HG03095 (cell line): Measurements from ENCODE around the gene C3orf38.
A peak's percentile ranks its signal among the peaks of the same experiment; 100 is the strongest.
"Not testable (repeated sequence)": the region's sequence is repeated elsewhere in the genome, so short reads cannot be mapped to it uniquely, and the experiment has no call there.

Experiments used
- ATAC-seq: cut with Tn5 transposase; IDR thresholded peaks from one replicate; pipeline ENCODE4 v1.9.1; 2021; ENCODE audit warnings: moderate library complexity; ENCODE audit not compliant: unreplicated experiment

C3orf38 gene

GRCh38 chr3:88151358-88151757, 1.6 kb downstream of the C3orf38 start:
- no peak for ATAC-seq

- ATAC-seq = no peak
These were observed 3.1 kb downstream of the C3orf38 start for GRCh38 chr3:88152841-88153240.

DNA sequence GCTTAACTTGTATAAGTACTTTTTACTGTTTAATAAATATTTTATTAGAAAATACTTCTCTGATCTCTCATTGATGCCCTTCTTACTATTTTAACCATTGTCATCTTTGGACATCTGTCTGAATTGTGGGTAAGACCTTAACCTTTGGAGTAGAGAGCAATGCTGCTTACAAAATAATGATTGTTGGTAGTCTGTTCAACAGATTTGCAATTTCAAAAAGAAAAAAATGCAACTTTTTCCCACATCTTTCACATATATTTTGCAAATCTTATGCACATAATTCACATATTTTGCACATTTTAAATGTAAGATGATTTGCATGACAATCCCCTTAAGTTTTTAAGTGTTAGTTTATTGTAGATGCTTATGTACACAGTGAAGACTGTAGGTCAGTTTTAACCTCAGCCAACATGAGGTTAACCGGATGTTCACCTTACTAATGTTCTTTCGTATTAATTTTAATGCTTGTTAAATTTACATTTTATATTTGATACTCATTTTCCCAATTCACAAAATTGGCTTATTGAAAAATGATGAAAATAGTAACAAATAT, 16.7 kb downstream of the C3orf38 start:
- no peak for ATAC-seq

DNA sequence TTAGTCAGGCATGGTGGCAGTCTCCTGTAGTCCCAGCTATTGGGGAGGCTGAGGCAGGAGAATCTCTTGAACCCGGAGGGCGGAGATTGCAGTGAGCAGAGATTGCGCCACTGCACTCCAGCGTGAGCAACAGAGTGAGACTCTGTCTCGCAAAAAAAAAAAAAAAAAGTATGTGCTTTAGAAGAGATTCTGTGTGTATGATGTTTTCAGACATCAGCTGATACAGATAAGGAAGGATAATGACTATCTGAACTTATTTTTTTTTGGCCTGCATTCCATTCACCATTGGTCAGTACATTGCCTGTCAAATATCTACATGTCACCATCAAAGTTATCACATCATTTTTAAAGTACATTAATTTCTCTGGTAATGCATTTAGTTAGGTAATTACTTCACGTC, 17.4 kb downstream of the C3orf38 start:
- ATAC-seq = no peak

GRCh38 chr3:88167704-88168103, 17.9 kb downstream of the C3orf38 start:
- no peak for ATAC-seq

- ATAC-seq = no peak
These were observed 18.4 kb downstream of the C3orf38 start for GRCh38 chr3:88168171-88168570.

- peak; percentile 89 for ATAC-seq
These were observed 30.7 kb downstream of the C3orf38 start for GRCh38 chr3:88180398-88180999.

GRCh38 chr3:88182165-88182918, 32.6 kb downstream of the C3orf38 start:
- not testable (repeated sequence) for ATAC-seq

- ATAC-seq = no peak
These were observed 38.7 kb downstream of the C3orf38 start for GRCh38 chr3:88188436-88188835.

GRCh38 chr3:88189361-88189810, 39.6 kb downstream of the C3orf38 start:
- ATAC-seq = peak; percentile 95

DNA sequence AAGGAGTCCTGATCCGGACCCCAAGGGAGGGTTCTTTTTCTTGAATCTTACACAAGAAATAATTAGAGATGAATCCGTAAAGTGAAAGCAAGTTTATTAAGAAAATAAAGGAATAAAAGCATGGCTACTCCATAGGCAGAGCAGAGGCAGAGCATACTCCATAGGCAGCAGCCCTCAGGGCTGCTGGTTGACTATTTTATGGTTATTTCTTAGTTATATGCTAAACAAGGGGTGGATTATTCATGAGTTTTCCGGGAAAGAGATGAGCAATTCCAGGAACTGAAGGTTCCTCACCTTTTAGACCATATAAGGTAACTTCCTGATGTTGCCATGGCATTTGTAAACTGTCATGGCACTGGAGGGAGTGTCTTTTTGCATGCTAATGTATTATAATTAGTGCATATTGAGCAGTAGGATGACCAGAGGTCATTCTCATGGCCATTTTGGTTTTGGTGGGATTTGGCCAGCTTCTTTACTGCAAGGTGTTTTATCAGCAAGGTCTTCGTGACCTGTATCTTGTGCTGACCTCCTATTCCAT, 42.2 kb downstream of the C3orf38 start:
- no peak for ATAC-seq

GRCh38 chr3:88192631-88193030, 42.9 kb downstream of the C3orf38 start:
- no peak for ATAC-seq

DNA sequence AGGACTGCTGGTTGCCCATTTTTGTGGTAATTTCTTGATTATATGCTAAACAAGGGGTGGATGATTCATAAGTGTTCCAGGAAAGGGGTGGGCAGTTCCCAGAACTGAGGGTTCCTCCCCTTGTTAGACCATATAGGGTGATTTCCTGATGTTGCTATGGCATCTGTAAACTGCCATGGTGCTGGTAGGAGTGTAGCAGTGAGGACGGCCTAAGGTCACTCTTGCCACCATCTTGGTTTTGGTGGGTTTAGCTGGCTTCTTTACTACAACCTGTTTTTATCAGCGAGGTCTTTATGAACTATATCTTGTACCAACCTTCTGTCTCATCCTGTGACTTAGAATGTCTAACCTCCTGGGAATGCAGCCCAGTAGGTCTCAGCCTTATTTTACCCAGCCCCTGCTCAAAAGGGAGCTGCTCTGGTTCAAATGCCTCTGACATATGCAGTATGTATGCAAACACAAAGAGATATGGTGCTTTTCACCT, 46.2 kb downstream of the C3orf38 start:
- ATAC-seq = no peak

DNA sequence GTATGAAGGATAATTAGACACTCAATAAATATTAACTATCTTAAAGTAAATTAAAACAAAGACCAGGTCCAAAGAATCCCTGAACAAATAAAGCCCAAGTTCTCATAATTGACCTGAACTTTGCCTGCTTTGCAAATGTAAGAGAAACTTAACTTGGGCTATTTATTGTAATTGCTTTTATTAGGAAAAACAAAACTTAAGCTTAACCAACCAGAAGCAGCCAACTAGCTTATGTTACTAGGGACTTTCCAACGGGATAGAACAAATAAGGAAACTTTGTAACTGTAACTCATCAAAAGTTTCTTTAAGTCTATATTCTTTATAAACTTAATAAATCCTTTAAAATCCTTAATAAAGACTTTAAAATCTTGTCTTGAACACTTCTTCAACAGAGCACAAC, 48.4 kb downstream of the C3orf38 start:
- ATAC-seq = no peak

DNA sequence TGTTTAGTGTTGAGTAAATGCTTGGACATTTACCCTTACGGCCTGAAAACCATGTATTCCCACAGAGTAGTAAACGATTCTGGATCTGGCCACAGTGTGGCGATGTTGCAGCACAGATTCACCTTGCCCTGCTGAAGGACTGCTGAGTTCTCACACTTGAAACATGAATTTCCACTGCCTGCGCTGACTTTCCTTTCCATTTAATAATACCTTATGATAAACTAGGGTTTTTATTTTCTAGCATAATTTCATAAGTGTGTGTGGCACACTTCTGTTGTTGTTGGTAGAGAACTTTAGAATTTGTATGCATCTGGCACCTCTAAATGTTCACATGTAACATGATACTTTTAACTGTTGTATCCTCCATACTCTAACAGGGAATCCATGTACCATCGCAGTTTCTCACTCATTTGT, 53.9 kb downstream of the C3orf38 start:
- ATAC-seq = peak; percentile 96
